GM12878 (cell line): ENCODE data around the gene KIFAP3. TPM values are rescaled to one million over a fixed set of nuclear protein-coding genes. Genes with fewer than 3 reads are reported as not detected.
A peak's percentile ranks its signal among the peaks of the same experiment; 100 is the strongest.

ENCODE experiments used
- ATAC-seq: fragments of 200-7000 bp; cut with Tn5 transposase; 3 replicates; pipeline ENCODE4 v1.9.1; 2020; ENCODE audit warnings: mild to moderate bottlenecking, moderate library complexity
- BruUV-seq: library from RNA; stranded (reverse); fragments of 400-500 nt; replicated peaks from 2 replicates; lab custom pipeline; 2021; lab: Mats Ljungman, UMichigan
- CTCF ChIA-PET: fragments of 300-600 bp; sonication (Branson Sonifier 250); formaldehyde crosslinking; extraction: SDS; loops from one replicate; lab custom pipeline; 2021; ENCODE audit warnings: inconsistent platforms; lab: Yijun Ruan, JAX
- POLR2A ChIA-PET: fragments of 350-600 bp; formaldehyde crosslinking; extraction: SDS; loops from one replicate; lab custom pipeline; 2021; ENCODE audit warnings: inconsistent platforms; lab: Charles Lee
- RAD21 ChIA-PET: fragments of 300-600 bp; sonication (Branson Sonifier 250); formaldehyde crosslinking; loops from one replicate; lab custom pipeline; 2023; ENCODE audit warnings: antibody characterized with exemption; ENCODE audit not compliant: unreplicated experiment; lab: Charles Lee
- SMC1A ChIA-PET: fragments of 300-600 bp; sonication (Branson Sonifier 250); formaldehyde crosslinking; loops from one replicate; lab custom pipeline; 2023; ENCODE audit not compliant: unreplicated experiment, uncharacterized antibody; lab: Charles Lee
- DNase-seq: peaks from one replicate; pipeline ENCODE4 v3.0.0-alpha.2; 2011; ENCODE audit warnings: low read depth, low spot score
- FAIRE-seq: peaks from 3 replicates; lab custom pipeline; 2011; peaks lifted over from hg19 to GRCh38; lab: Jason Lieb, UNC
- H2AFZ ChIP-seq: 2 replicates; pipeline ENCODE4 v1.6.0; 2011; ENCODE audit warnings: low read depth, low read length, control low read depth; ENCODE audit not compliant: control insufficient read depth
- H3K27ac ChIP-seq: 2 replicates; pipeline ENCODE4 v1.5.1; 2011; ENCODE audit warnings: control low read depth; ENCODE audit not compliant: control insufficient read depth, insufficient read depth
- H3K27me3 ChIP-seq, 2 experiments: replicated peaks in 1 of 2; 2 replicates each; pipeline versions ENCODE4 v1.6.0 to v1.6.1; 2011; ENCODE audit warnings: low read length in 1 of 2; ENCODE audit not compliant: control insufficient read depth in 2 of 2, insufficient read depth in 2 of 2
- H3K36me3 ChIP-seq, 2 experiments: 2 replicates each; pipeline ENCODE4 v1.5.1; 2011; ENCODE audit warnings: low read length in 1 of 2; ENCODE audit not compliant: control insufficient read depth in 2 of 2, insufficient read depth in 2 of 2
- H3K4me1 ChIP-seq: 2 replicates; pipeline ENCODE4 v1.6.1; 2011; ENCODE audit warnings: mild to moderate bottlenecking, low read length, moderate library complexity, mixed read lengths; ENCODE audit not compliant: control insufficient read depth, insufficient read depth
- H3K4me2 ChIP-seq: 2 replicates; pipeline ENCODE4 v1.6.0; 2011; ENCODE audit warnings: control low read depth; ENCODE audit not compliant: control insufficient read depth, insufficient read depth
- H3K4me3 ChIP-seq: fragments of 200-600 bp; sonication (generic); 2 replicates; pipeline ENCODE4 v1.5.1; 2016
- H3K79me2 ChIP-seq: 2 replicates; pipeline ENCODE4 v1.6.0; 2011; ENCODE audit warnings: low read length; ENCODE audit not compliant: control insufficient read depth, insufficient read depth
- H3K9ac ChIP-seq: 2 replicates; pipeline ENCODE4 v1.8.0; 2011; ENCODE audit warnings: low read length, control low read depth, mixed read lengths; ENCODE audit not compliant: control insufficient read depth, insufficient read depth
- H3K9me3 ChIP-seq: replicated peaks from 3 replicates; pipeline ENCODE4 v1.5.1; 2011; ENCODE audit warnings: mild to moderate bottlenecking, low read length; ENCODE audit not compliant: control insufficient read depth, insufficient read depth
- H4K20me1 ChIP-seq: 2 replicates; pipeline ENCODE4 v1.6.0; 2011; ENCODE audit not compliant: control insufficient read depth, insufficient read depth
- ATF2 ChIP-seq: IDR thresholded peaks from 2 replicates; pipeline ENCODE4 v1.6.1; 2012; ENCODE audit warnings: low read length, inconsistent platforms
- IKZF2 ChIP-seq, 2 experiments: fragments of 450-650 bp; IDR thresholded peaks; 2 replicates each; pipeline ENCODE4 v1.6.1; 2017; ENCODE audit warnings: mild to moderate bottlenecking in 2 of 2, moderate library complexity in 2 of 2
- JUNB ChIP-seq: IDR thresholded peaks from 2 replicates; pipeline ENCODE4 v1.6.1; 2016; ENCODE audit warnings: antibody characterized with exemption, mild to moderate bottlenecking
- MTA2 ChIP-seq: fragments of 450-650 bp; IDR thresholded peaks from 2 replicates; pipeline ENCODE4 v1.6.1; 2016; ENCODE audit warnings: low read depth, mild to moderate bottlenecking, moderate library complexity
- NFIC ChIP-seq: IDR thresholded peaks from 2 replicates; pipeline ENCODE4 v1.6.1; 2012; ENCODE audit warnings: low read depth, mild to moderate bottlenecking, inconsistent platforms, low read length, moderate library complexity
- in situ Hi-C: fragments of 300-500 bp; cut with MboI; formaldehyde crosslinking; loops from 9 replicates; pipeline ENCODE4 v1.14.3; 2018; ENCODE audit warnings: mixed read lengths
- intact Hi-C: fragments of 100-400 bp; cut with micrococcal nuclease; formaldehyde crosslinking; loops from one replicate; pipeline ENCODE4 v1.14.2; 2022; ENCODE audit not compliant: unreplicated experiment
- polyA plus RNA-seq, 11 experiments: library from polyadenylated mRNA; depleted of rRNA in 4 of 11; unstranded in 6 of 11; stranded (reverse) in 5 of 11; fragments of >200 nt; fragmentation: Nextera tagmentation in 4 of 11; fragmentation: Illumina TruSeq in 1 of 11; extraction: Ambion mirVana in 4 of 11; extraction: Trizol in 1 of 11; gene quantifications; 1 replicate in 1 of 11; 2 replicates in 10 of 11; pipeline versions ENCODE4 v1.2.1 to v1.2.3, GENCODE V29; 2011 to 2016; ENCODE audit warnings: inconsistent platforms in 2 of 11, missing spikeins in 2 of 11, low read depth in 1 of 11
- total RNA-seq, 4 experiments: library from RNA; depleted of rRNA in 3 of 4; stranded (reverse); fragments of >200 nt in 3 of 4; fragmentation: Illumina TruSeq in 1 of 4; extraction: Trizol in 1 of 4; gene quantifications; 2 replicates each; pipeline versions ENCODE4 v1.2.1 to v1.2.3, GENCODE V29; 2013 to 2021

The KIFAP3 gene
- total and polyA plus RNA-seq, 10 of the 15 experiments (the other 5 are each of a cell fraction or from before 2014, with no cell fraction given): 13.7 to 100 (median 18.9) TPM

GRCh38 chr1:170068923-170069322 lies 5.6 kb downstream of the KIFAP3 start:
- H3K27ac ChIP-seq: peak overlapping the region; percentile 77
- TF ChIP-seq MTA2 (no peak), ATF2 (0 out of 2 replicates have a peak, but pooled peaks have one; percentile 20), IKZF2 (IDR thresholded peaks at IDR 0.05) (no peak), JUNB (peak; percentile 59; the same call in 1 of the 2 replicates), NFIC (peak; percentile 21; the same call in 1 of the 2 replicates)
- ATAC-seq: no peak
- SMC1A ChIA-PET: interaction anchor here (1.0 to 2.2 kb wide), 3 partner anchors 26 to 153 kb away, joined by 3 to 8 read pairs (median 5); no protein-coding TSS in a partner anchor
- CTCF ChIA-PET: no interaction called here
- RAD21 ChIA-PET: interaction anchor here (0.6 to 1.7 kb wide), 3 partner anchors 58 to 470 kb away, joined by 3 to 5 read pairs (median 3); no protein-coding TSS in a partner anchor
- intact Hi-C loops (no loop called here), in situ Hi-C loops (no loop called here)
- peaks cover 75% of the 10 kb centered on the region for H3K79me2 ChIP-seq
- no peak for FAIRE-seq
- BruUV-seq: no TSS peak
- peak overlapping the region; percentile 40 for H3K9ac ChIP-seq
- no peaks in the 10 kb centered on the region for H3K27me3 ChIP-seq
- peak overlapping the region; percentile 63 for H3K4me3 ChIP-seq
- H3K9me3 ChIP-seq: no peaks in the 10 kb centered on the region; the same call in none of the 3 replicates
- no peak for DNase-seq
- H2AFZ ChIP-seq: peak overlapping the region; percentile 24; the same call in 1 of the 2 replicates
- POLR2A ChIA-PET: interaction anchor here (1.0 to 1.2 kb wide), 2 partner anchors 175 to 591 kb away, joined by 3 to 4 read pairs; partner anchors contain the start of gene SCYL3
- peak overlapping the region; percentile 58; the same call in 1 of the 2 replicates for H3K4me2 ChIP-seq
- no peaks in the 10 kb centered on the region for H3K4me1 ChIP-seq
- H4K20me1 ChIP-seq: no peaks in the 10 kb centered on the region
- no peaks in the 10 kb centered on the region for H3K36me3 ChIP-seq
